ENCODE measurements around the gene HUS1B.
"Not testable (repeated sequence)": the region's sequence is repeated elsewhere in the genome, so short reads cannot be mapped to it uniquely, and the experiment has no call there.

HUS1B gene

GRCh38 chr6:701700-702479 is 45.0 kb upstream of the HUS1B start:
- H3K4me3 ChIP-seq (replicated peaks; ENCODE audit: low read depth, low read length) = no peak overlapping the region
- peak; percentile 36 for TF ChIP-seq CTCF (IDR thresholded peaks at IDR 0.05; ENCODE audit: insufficient read depth, low read length, poor library complexity, severe bottlenecking)
- H3K27me3 ChIP-seq (replicated peaks; ENCODE audit: control insufficient read depth, insufficient read depth, low read length) = no peaks in the 10 kb centered on the region
- no peak for DNase-seq (ENCODE audit: extremely low read depth, insufficient read length)
- H3K36me3 ChIP-seq (ENCODE audit: control insufficient read depth, insufficient read depth, low read length) = no peaks in the 10 kb centered on the region

- Histone ChIP-seq H3K27me3 (replicated peaks; ENCODE audit: control insufficient read depth, insufficient read depth, low read length) (no peaks in the 10 kb centered on the region; the same call in 1 of the 2 replicates), H3K36me3 (ENCODE audit: control insufficient read depth, insufficient read depth, low read length) (no peaks in the 10 kb centered on the region), H3K4me3 (replicated peaks; ENCODE audit: low read depth, low read length) (no peak overlapping the region)
- TF ChIP-seq CTCF (IDR thresholded peaks at IDR 0.05; ENCODE audit: insufficient read depth, low read length, poor library complexity, severe bottlenecking) = no peak
- DNase-seq (ENCODE audit: extremely low read depth, insufficient read length) = no peak
These were observed 44.3 kb upstream of the HUS1B start for GRCh38 chr6:701215-701614.

GRCh38 chr6:700490-700889 is 43.6 kb upstream of the HUS1B start:
- no peak for TF ChIP-seq CTCF (IDR thresholded peaks at IDR 0.05; ENCODE audit: insufficient read depth, low read length, poor library complexity, severe bottlenecking)
- no peaks in the 10 kb centered on the region; the same call in 1 of the 2 replicates for H3K27me3 ChIP-seq (replicated peaks; ENCODE audit: control insufficient read depth, insufficient read depth, low read length)
- H3K36me3 ChIP-seq (ENCODE audit: control insufficient read depth, insufficient read depth, low read length) = no peaks in the 10 kb centered on the region
- H3K4me3 ChIP-seq (replicated peaks; ENCODE audit: low read depth, low read length) = no peak overlapping the region
- DNase-seq (ENCODE audit: extremely low read depth, insufficient read length) = no peak

- no peaks in the 10 kb centered on the region for H3K36me3 ChIP-seq (ENCODE audit: control insufficient read depth, insufficient read depth, low read length)
- no peaks in the 10 kb centered on the region; the same call in 1 of the 2 replicates for H3K27me3 ChIP-seq (replicated peaks; ENCODE audit: control insufficient read depth, insufficient read depth, low read length)
- no peak overlapping the region for H3K4me3 ChIP-seq (replicated peaks; ENCODE audit: low read depth, low read length)
- no peak for DNase-seq (ENCODE audit: extremely low read depth, insufficient read length)
- no peak for TF ChIP-seq CTCF (IDR thresholded peaks at IDR 0.05; ENCODE audit: insufficient read depth, low read length, poor library complexity, severe bottlenecking)
These were observed 42.4 kb upstream of the HUS1B start for GRCh38 chr6:699319-699718.

DNA sequence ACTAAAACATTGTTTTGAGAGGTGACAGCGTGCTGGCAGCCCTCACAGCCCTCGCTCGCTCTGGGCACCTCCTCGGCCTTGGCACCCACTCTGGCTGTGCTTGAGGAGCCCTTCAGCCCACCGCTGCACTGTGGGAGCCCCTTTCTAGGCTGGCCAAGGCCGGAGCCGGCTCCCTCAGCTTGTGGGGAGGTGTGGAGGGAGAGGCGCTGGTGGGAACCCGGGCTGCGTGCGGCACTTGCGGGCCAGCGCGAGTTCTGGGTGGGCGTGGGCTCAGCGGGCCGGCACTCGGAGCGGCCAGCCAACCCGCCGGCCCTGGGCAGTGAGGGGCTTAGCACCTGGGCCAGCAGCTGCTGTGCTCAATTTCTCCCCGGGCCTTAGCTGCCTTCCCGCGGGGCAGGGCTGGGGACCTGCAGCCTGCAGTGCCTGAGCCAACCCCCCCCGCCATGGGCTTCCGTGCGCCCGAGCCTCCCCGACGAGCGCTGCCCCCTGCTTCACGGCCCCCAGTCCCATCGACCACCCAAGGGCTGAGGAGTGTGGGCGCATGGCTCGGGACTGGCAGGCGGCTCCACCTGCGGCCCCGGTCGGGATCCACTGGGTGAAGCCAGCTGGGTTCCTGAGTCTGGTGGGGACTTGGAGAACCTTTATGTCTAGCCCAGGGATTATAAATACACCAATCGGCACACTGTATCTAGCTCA is 37.7 kb upstream of the HUS1B start:
- H3K27me3 ChIP-seq (replicated peaks; ENCODE audit: control insufficient read depth, insufficient read depth, low read length); H3K36me3 ChIP-seq (ENCODE audit: control insufficient read depth, insufficient read depth, low read length); H3K4me3 ChIP-seq (replicated peaks; ENCODE audit: low read depth, low read length); DNase-seq (ENCODE audit: extremely low read depth, insufficient read length): not testable (repeated sequence)

DNA sequence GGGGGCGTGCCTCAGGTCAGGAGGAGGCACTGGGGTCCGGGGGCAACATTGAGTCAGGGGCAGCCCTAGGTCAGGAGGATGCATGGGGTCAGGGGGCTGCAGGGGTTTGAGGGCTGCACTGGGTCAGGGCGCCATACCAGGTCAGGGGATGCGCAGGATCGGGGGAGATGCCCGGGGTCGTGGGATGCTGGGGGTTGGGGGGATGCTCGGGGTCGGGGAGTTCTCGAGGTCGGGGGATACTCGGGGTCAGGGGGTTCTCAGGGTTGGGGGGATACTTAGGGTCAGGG is 36.8 kb upstream of the HUS1B start:
- Histone ChIP-seq H3K36me3 (ENCODE audit: control insufficient read depth, insufficient read depth, low read length) (peaks cover 4% of the 10 kb centered on the region), H3K4me3 (replicated peaks; ENCODE audit: low read depth, low read length) (peak overlapping the region; percentile 93), H3K27me3 (replicated peaks; ENCODE audit: control insufficient read depth, insufficient read depth, low read length) (no peaks in the 10 kb centered on the region; the same call in 1 of the 2 replicates)
- TF ChIP-seq CTCF (IDR thresholded peaks at IDR 0.05; ENCODE audit: insufficient read depth, low read length, poor library complexity, severe bottlenecking) = no peak
- no peak for DNase-seq (ENCODE audit: extremely low read depth, insufficient read length)
